Ureter (tissue), 1 donor: ENCODE measurements around the gene STAG1. TPM values are rescaled to one million over a fixed set of nuclear protein-coding genes. Genes with fewer than 3 reads are reported as not detected.
"Not testable (repeated sequence)": the region's sequence is repeated elsewhere in the genome, so short reads cannot be mapped to it uniquely, and the experiment has no call there.

Experiments used
- DNase-seq: peaks from one replicate; pipeline ENCODE4 v3.0.0-alpha.2; 2020; ENCODE audit warnings: low spot score
- total RNA-seq: library from RNA; stranded (reverse); gene quantifications from one replicate; pipeline ENCODE4 v1.2.4, GENCODE V29; 2023
- donor health status: DM: yes; HTN: yes; CAD: no.

Gene STAG1
- total RNA-seq, 1 donor from 2014 or later, result 49.7 TPM

DNA sequence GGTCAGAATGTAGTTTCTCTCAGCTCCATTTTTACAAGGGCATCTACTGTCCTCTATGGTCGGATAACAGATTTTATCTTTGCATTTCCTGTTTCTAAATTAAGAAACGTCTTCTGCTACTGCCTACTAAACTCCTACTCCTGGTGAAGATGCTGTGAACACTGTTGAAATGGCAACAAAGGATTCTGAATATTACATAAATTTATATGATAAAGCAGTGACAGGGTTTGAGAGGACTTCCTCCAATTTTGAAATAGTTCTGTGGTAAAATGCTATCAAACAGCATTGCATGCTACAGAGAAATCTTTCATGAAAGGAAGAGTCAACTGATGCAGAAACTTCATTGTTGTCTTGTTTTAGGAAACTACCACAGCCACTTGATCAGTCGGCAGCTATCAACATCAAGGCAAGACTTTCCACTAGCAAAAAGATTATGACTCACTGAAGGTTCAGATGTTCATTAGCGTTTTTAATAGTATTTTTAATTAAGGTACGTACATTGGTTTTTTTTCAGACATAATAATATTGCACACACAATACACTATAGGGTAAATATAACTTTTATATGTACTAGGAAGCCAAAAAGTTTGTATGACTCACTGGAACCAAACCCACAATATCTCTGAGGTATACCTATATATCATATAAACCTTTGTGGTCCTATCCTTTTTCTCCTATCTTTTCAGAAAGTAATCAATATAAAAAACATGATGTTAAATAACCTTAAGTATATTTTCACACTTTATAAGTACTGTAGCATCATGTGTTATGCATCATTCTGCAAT lies 156.1 kb downstream of the STAG1 start:
- no peak for DNase-seq

DNA sequence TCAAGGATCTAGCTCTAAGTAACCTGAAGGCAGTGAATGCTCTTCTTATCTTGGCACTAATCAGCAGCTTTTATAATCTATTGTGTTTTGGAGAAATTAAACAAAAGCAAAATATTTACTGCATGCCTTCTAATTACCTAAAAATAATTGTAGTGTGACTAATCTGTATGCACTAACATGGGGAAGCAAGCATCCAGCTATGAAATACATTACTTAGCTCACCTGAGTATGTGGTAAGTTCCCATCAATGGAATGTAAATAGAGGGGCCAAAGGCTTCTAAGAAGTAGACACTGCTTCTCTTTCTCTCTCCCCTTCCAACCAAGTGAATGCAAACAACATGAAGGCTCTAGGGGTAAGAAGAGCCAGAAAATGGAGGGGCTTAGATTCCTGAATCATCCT lies 165.6 kb downstream of the STAG1 start:
- DNase-seq, result no peak

DNA sequence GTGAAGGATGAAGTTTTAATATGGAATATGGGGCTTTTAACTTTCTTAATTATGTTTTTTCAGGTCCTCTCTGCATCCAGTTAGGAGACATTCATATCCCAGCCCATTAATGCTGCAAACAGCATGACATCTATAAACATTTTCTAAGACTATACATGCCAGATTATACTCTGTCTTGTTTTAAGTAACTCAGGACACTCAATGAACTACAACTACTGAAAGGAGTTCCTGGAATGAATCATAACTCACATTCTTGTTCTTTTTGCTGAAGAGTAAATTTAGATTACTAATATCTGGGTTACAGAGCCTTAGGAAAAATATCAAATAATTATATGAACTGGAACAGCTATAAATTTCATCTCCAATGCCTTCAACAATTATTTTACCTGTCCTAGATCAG lies 167.4 kb downstream of the STAG1 start:
- DNase-seq, result no peak

DNA sequence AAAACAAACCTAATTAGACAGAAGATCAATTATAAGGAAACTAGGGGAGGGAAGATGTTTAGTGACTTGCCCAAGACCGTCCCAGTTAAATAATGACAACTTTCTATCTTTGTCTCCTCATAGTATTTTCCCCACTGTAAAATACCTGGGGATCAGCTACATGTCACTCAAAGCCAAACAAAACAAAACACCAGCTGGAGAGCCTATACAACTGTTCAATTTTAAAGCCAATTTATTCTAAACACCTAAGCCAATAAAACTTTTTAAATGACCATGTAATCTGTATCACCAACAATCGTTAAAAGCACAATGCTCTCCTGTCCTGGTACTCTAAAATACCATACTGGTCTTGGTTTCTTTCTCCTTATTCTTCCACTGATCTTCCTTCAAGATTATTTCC lies 168.4 kb downstream of the STAG1 start:
- no peak for DNase-seq

DNA sequence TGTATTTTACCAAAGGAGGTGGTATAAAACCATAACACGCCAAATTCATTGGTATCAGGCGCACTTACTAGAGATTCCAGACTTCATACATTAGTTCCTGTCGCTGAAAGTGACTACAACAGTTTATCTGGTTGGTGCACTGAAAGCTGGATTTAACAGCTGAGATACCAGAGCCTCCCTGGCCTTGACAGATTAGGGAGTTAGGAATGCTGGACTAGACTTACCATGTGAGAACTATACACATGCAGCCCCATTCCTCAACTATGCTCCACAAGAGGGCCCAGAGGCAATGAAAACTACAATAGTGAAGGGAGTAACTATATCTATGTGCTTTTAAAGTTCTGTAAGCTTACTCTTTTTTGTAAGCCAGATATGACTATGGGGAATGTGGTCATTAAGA lies 174.4 kb downstream of the STAG1 start:
- no peak for DNase-seq

DNA sequence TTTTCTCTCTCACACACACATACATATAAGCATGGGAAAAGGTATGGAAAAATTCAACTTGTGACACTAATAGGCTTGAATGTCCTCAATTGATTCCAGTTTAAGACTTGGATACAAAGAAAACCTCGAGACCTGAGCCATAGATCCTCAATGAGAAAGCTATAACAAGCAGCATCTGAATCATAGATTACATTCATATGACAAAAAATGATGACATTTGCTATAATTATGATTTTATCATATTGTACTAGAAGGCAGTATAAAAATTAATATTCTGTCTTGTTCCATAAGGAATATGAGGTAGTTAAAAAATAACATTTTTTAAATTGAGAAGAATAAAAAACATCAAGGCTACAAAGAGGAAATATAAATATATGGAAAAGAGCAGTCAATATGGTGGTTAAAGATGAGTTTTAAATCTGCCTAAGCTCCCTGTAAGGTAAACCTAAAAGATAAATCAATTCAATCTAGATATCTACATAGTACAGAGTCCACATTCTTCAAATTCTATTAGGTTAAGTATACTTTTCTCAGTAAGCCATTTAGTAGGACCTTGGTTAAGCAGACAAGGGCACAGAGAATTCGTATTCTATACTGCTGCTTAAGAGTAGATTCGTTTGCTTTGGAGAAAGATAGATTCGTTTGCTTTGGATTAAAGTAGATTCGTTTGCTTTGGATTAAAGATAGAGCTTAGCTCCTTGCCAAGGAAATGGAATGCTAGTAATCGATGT lies 175.7 kb downstream of the STAG1 start:
- no peak for DNase-seq

DNA sequence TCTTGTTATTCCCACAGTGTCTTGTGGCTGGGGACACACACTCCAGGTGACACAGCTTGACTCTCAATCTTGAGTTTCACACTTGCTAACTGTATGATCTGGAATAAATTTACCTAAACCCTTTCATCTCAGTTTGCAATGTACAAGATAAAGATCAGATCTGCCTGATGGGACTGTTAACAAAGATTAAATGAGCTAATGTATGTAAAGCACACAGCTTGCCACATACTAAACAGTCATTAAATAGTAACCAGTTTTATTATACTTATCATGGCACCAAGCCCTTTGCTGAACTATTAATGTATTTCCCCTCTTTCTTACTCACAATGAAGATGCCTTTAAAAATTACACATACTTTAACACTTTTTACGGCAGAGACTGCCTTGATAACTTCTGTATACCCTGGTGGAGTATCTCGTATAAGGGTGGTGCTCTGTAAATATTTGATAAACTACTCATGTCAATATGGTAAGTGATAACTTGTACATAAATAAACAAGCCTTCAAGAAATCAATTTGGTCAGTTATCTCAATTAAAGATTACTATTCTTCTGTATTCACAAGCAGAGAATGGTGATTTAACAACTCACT lies 184.5 kb downstream of the STAG1 start:
- DNase-seq, result no peak

DNA sequence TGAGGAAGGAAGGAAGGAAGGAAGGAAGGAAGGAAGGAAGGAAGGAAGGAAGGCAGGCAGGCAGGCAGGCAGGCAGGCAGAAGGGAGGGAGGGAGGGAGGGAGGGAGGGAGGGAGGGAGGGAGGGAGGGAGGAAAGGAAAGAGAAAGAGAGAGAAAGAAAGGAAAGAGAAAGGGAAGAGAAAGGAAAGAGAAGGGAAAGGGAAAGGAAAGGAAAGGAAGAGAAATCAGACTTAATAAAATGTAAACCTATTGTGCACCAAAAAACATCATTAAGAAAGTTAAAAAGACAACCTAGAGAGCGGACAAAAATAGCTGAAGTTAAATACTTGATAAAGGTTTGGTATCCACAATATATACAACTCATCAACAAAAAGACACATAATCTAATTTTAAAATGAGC lies 187.2 kb downstream of the STAG1 start:
- DNase-seq, result not testable (repeated sequence)

DNA sequence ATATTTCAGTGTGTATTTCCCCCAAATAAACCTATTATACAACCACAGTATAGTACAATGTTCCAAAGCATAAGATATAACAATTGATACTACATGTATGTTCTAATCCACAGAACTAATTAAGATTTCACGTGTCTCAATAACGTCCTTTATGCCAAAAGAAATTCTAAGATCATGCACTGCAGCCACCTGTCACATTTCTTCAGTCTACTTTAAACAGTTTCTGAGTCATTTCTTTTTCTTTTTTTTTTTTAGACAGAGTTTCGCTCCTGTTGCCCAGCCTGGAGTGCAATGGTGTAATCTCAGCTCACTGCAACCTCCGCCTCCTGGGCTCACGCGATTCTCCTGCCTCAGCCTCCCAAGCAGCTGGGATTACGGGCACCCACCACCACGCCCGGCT lies 190.2 kb downstream of the STAG1 start:
- no peak for DNase-seq

DNA sequence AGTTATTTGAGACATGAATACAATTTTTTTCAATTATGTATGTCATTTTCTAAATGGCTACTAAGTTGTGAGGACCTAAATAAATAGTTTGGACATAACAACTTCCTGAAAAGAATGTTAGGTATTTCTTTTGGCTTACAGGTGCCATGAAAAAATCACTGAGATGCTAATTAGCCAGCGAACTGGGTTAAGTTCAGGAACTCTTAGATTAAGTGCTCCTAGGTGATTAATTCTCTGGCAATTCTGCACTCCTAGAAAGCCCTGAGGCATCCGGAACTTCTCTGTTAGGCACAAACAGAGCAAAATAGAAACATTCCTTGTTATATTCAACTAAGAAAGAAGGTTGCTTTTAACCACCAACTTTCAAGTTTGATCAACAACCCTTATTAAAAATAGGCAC lies 192.3 kb downstream of the STAG1 start:
- no peak for DNase-seq

DNA sequence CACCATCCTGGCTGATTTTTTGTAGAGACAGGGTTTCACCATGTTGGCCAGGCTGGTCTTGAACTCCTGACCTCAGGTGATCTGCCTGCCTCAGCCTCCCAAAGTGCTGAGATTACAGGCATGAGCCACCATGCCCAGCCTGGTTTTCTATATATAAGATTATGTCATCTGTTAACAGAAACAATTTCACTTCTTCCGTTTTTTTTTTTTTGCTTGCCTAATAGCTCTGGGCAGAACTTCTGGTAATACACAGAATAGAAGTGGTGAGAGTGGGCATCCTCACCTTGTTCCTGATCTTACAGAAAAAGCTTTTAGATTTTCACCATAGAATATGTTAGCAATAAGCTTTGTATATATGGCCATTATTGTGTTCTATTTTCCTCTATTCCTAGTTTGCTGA lies 202.7 kb downstream of the STAG1 start:
- DNase-seq, result not testable (repeated sequence)

DNA sequence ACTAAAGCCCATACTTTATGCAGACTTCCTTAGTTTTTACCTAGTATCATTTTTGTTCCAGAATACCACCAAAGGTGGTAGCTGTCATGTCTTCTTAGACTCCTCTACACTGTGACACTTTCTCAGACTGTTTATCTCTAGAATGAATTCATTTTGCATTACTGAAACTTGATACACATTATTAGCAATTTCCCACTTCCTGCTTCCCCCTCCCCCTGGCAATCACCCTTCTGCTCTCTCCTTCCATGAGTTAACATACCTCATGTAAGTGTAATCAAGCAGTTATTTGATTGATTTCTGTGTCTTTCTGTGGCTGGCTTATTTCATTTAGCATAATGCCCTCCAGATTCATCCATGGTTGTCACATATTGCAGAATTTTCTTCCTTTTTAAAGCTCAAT lies 204.9 kb downstream of the STAG1 start:
- DNase-seq, result no peak

DNA sequence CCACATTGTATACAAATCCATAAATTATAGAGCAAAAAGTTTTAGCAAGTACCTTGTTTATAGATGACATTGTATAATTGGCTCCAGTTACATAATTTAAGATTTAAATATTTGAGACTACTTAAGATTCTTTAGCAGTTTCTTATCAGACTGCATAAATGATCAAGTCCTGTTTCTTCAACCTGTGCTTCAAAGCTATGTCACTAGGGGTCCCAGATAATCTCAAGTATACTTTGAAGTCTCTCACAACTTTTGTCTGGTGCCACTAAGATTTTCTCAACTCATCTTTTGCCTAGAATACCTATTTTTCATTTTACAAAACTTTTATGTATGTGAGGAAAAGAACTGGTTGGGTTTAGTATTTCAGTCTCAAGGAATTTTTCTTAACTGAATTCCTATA lies 205.5 kb downstream of the STAG1 start:
- DNase-seq, result no peak

DNA sequence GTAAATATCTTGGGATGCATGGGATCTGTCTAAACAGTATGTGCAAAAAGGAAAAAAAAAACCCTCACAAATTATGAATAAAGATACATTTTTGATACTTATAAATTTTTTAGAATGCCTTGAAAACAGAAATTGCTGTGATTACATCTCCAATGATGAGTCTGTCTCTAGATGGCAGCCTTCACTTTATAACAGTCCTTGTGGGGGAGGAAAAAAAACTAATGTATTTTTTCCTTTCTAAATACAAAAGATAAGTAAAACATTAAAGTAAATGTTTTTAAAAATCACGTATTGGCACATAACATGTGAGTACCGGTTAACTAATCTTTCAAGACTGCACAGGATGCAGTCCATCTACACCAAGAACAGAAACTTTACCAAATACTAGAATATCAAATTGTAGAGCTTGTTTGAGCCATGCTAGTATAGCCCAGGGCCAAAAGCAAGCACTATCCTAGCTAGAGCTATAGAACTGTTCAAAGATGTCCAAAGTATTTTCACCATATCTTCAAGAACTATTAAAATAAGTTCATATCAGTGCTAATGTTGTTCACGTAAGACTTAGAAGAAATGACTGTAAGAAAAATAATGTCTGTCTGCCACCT lies 206.4 kb downstream of the STAG1 start:
- DNase-seq, result no peak

DNA sequence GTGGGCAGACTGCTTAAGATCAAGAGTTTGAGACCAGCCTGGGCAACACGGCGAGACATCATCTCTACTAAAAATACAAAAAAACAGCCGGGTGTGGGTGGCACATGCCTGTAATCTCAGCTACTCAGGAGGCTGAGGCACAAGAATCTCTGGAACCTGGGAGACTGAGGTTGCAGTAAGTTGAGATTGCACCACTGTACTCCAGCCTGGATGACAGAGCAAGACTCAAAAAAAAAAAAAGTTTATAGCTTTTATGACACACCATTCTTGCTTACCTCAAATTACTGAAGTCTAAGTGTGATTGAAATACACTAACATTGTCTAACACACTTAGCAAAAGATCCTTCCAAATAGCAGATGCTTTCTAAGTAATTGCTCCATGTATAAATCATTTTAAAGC lies 207.6 kb downstream of the STAG1 start:
- DNase-seq, result no peak

DNA sequence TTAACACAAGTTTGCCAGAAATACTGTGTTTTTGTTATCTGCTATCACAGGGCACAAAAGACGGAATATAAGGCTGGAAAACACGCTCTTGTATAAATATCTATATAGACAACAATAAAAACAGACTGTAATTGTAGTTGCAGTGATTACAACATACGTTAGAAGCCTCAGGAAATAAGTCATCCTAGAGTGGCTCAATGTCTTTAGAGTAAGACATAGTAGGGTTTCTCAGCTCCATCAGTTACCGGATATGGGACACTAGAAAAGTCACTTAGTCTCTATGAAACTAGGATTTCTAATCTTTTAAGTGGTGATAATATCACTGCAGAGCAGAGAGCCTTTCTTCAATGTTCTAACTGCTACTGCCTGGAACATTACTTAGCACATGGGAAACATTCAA lies 208.8 kb downstream of the STAG1 start:
- DNase-seq, result no peak

DNA sequence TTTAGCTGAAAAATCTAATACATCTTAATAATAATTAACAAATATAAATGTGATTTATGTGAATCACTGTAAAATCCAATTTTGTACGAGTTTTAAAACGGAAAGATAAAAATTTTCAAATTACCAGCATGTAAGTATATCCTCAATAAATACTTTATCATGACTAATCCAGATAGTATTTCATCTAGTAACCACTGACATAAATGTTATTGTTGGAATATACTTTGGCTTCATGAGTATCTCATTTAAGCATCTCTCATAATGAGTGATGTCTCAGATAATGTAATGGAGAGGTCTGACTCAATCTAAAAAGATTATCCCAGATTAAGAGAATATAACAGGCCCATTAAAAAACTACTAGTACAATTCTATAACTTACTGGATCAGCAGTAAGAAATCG lies 216.3 kb downstream of the STAG1 start:
- DNase-seq, result no peak

DNA sequence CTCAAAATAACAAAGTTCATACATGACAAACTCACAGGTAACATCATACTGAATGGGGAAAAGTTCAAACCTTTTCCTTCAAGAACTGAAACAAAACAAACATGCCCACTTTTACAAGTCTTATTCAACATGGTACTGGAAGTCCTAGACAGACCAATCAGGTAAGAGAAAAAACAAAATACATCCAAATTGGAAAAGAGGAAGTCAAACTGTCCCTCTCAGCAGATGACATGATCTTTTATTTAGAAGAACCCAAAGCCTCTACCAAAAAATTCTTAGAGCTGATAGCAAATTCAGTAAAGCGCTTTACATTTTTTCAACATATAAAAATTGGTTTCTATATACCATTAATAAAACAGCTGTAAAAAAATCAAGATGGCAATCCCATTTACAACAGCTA lies 219.4 kb downstream of the STAG1 start:
- DNase-seq, result no peak

DNA sequence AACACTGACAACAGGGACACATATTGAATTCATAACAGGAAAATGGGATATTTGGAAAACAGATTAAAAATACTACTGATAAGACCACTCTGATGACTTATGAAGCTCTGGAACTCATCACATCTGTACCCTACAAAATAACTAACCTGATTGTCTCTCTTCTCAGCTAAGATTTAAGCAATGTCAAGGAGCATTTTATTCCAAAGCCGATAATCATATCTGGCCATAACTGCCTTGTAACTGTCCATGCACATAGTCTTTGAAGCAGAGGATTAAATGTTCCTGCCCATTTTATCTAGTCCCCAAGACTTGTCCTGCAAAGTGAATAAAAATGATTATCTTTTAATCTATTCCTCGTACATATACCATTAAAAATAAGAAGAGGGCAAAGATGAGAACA lies 234.1 kb downstream of the STAG1 start:
- no peak for DNase-seq

DNA sequence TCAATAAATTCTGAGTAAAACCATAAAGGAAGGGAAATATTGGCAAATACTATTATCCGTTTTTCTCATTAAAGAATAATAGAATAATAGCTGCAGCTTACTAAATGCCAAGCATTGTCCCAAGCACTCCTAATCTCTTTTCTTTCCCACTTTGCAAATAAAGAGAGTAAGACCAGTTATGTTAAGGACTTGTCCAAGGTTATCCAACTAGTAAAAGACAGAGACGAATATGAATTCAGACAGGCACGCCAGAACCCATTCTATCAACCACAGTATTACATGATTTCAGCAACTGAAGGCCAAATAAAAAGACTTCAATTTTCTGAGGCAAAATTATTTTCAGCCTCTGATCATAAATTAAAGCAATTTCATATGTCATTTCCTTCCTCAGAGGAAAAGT lies 235.5 kb downstream of the STAG1 start:
- DNase-seq, result no peak

DNA sequence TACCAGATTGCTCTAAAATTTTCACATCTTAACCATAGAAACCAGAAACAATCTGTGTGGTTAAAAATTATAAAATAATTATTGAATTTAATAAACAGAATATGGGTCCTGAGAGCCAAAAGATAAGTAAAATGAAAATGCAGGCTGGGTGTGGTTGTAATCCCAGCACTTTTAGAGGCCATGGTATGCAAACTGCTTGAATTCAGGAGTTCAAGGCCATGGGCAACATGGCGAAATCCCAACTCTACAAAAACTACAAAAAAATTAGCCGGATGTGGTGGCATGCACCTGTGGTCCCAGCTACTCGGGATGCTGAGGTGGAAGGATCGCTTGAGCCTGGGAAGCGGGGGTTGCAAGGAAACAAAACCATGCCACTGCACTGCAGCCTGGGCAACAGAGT lies 236.1 kb downstream of the STAG1 start:
- no peak for DNase-seq

DNA sequence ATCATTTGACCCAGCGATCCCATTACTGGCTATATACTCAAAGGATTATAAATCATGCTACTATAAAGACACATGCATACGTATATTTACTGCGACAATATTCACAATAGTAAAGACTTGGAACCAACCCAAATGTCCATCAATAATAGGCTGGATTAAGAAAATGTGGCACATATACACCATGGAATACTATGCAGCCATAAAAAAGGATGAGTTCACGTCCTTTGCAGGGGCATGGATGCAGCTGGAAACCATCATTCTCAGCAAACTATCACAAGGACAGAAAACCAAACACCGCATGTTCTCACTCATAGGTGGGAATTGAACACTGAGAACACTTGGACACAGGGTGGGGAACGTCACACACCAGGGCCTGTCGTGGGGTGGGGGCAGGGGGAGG lies 237.6 kb downstream of the STAG1 start:
- DNase-seq, result not testable (repeated sequence)

DNA sequence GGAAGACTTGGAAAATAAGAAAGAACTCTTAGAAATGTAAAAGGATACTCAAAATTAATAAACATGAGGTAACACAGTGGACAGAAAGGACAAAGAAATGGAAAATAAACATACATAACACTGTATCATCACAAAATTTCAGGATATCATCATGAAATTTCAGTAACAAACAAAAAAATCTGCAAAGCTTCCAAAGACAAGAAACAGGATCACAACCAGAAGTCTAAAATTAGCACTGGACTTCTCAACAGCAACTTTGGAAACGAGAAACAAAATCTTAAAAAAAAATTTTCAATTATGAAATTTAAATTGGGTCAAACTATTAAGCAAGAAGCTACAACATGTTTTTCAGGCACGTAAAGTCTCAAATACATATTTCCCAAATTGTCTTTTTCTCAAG lies 238.8 kb downstream of the STAG1 start:
- no peak for DNase-seq
